Mesenchymal stem cell (in vitro differentiated cells and primary cell): ENCODE data around the gene FAM168A.

Experiments
- DNase-seq: peaks from one replicate; pipeline ENCODE4 v3.0.0-alpha.2; 2013
- H2AFZ ChIP-seq: one replicate; pipeline ENCODE4 v1.6.1; 2013; ENCODE audit warnings: low read depth, mild to moderate bottlenecking, control low read depth, inconsistent platforms, low read length, moderate library complexity
- H2AK5ac ChIP-seq: 2 replicates; pipeline ENCODE4 v1.6.1; 2013; ENCODE audit warnings: low read length, moderate library complexity, mild to moderate bottlenecking, inconsistent platforms; ENCODE audit not compliant: severe bottlenecking
- H2BK120ac ChIP-seq: one replicate; pipeline ENCODE4 v1.6.1; 2013; ENCODE audit warnings: low read depth, mild to moderate bottlenecking, inconsistent platforms, low read length, moderate library complexity
- H2BK12ac ChIP-seq, 2 experiments: one replicate each; pipeline ENCODE4 v1.6.1; 2013; ENCODE audit warnings: inconsistent platforms in 2 of 2, low read length in 2 of 2, mild to moderate bottlenecking in 2 of 2, moderate library complexity in 2 of 2, control low read depth in 1 of 2
- H2BK15ac ChIP-seq: one replicate; pipeline ENCODE4 v1.6.1; 2013; ENCODE audit warnings: mild to moderate bottlenecking, low read depth, inconsistent platforms; ENCODE audit not compliant: poor library complexity, severe bottlenecking
- H2BK5ac ChIP-seq: 2 replicates; pipeline ENCODE4 v1.6.1; 2013; ENCODE audit warnings: low read depth, mild to moderate bottlenecking, low read length, control low read depth, inconsistent platforms; ENCODE audit not compliant: poor library complexity, severe bottlenecking
- H3K14ac ChIP-seq, 2 experiments: one replicate each; pipeline ENCODE4 v1.6.1; 2013; ENCODE audit warnings: inconsistent platforms in 2 of 2, low read length in 2 of 2, control low read depth in 1 of 2, mild to moderate bottlenecking in 1 of 2, moderate library complexity in 1 of 2
- H3K18ac ChIP-seq, 2 experiments: one replicate each; pipeline ENCODE4 v1.6.1; 2013; ENCODE audit warnings: inconsistent platforms in 2 of 2, low read length in 2 of 2, control low read depth in 1 of 2, low read depth in 1 of 2, mild to moderate bottlenecking in 1 of 2
- H3K23ac ChIP-seq, 2 experiments: one replicate each; pipeline ENCODE4 v1.6.1; 2013; ENCODE audit warnings: inconsistent platforms in 2 of 2, low read length in 2 of 2, mild to moderate bottlenecking in 2 of 2, moderate library complexity in 2 of 2, control low read depth in 1 of 2
- H3K27ac ChIP-seq: 2 replicates; pipeline ENCODE4 v1.5.1; 2013; ENCODE audit warnings: mild to moderate bottlenecking, moderate library complexity, low read length, control low read depth, inconsistent platforms; ENCODE audit not compliant: poor library complexity, severe bottlenecking
- H3K27me3 ChIP-seq, 2 experiments: 2 replicates each; pipeline versions ENCODE4 v1.6.1 to v1.7.0; 2013; ENCODE audit warnings: low read length in 2 of 2, mild to moderate bottlenecking in 2 of 2, moderate library complexity in 2 of 2, control low read depth in 1 of 2, inconsistent platforms in 1 of 2; ENCODE audit not compliant: control insufficient read depth in 1 of 2, insufficient read depth in 1 of 2
- H3K36me3 ChIP-seq, 2 experiments: 2 replicates each; pipeline versions ENCODE4 v1.6.1 to v1.7.0; 2013; ENCODE audit warnings: low read length in 2 of 2, control low read depth in 1 of 2, inconsistent platforms in 1 of 2, low read depth in 1 of 2, mild to moderate bottlenecking in 1 of 2; ENCODE audit not compliant: insufficient read depth in 2 of 2, control insufficient read depth in 1 of 2
- H3K4ac ChIP-seq, 2 experiments: one replicate each; pipeline ENCODE4 v1.6.1; 2013; ENCODE audit warnings: inconsistent platforms in 2 of 2, low read length in 2 of 2, mild to moderate bottlenecking in 2 of 2, moderate library complexity in 2 of 2, control low read depth in 1 of 2, low read depth in 1 of 2
- H3K4me1 ChIP-seq: 2 replicates; pipeline ENCODE4 v1.6.1; 2013; ENCODE audit warnings: low read depth, low read length, control low read depth; ENCODE audit not compliant: control insufficient read depth, insufficient read depth
- H3K4me2 ChIP-seq: 2 replicates; pipeline ENCODE4 v1.6.1; 2013; ENCODE audit warnings: low read length, mild to moderate bottlenecking, inconsistent platforms; ENCODE audit not compliant: poor library complexity, severe bottlenecking
- H3K4me3 ChIP-seq, 2 experiments: 2 replicates each; pipeline versions ENCODE4 v1.5.1 to v1.7.0; 2013; ENCODE audit warnings: low read length in 2 of 2, mild to moderate bottlenecking in 2 of 2, control low read depth in 1 of 2, low read depth in 1 of 2; ENCODE audit not compliant: insufficient read depth in 1 of 2
- H3K79me1 ChIP-seq: replicated peaks from 2 replicates; pipeline ENCODE4 v1.6.1; 2013; ENCODE audit warnings: mild to moderate bottlenecking, control low read depth, low read length, inconsistent platforms; ENCODE audit not compliant: poor library complexity, severe bottlenecking
- H3K9ac ChIP-seq: 2 replicates; pipeline ENCODE4 v1.7.0; 2013; ENCODE audit warnings: mild to moderate bottlenecking, low read length, moderate library complexity
- H3K9me3 ChIP-seq: 2 replicates; pipeline ENCODE4 v1.7.0; 2013; ENCODE audit warnings: mild to moderate bottlenecking, low read length; ENCODE audit not compliant: control insufficient read depth
- H4K8ac ChIP-seq: one replicate; pipeline ENCODE4 v1.6.1; 2013; ENCODE audit warnings: inconsistent platforms, mild to moderate bottlenecking, low read length, moderate library complexity
- H4K91ac ChIP-seq: one replicate; pipeline ENCODE4 v1.6.1; 2013; ENCODE audit warnings: mild to moderate bottlenecking, low read length, inconsistent platforms
- WGBS: methylation state at CpG from one replicate; pipeline ENCODE4 v1.1.7; 2013; ENCODE audit warnings: mixed read lengths; 5-methylcytosine and 5-hydroxymethylcytosine counted together

The FAM168A gene

GRCh38 chr11:73396985-73397384 lies 200.9 kb downstream of the FAM168A start:
- H2AK5ac ChIP-seq = no peak overlapping the region
- no peak overlapping the region for H3K9ac ChIP-seq
- H3K14ac ChIP-seq = no peak overlapping the region
- no peak overlapping the region for H3K4me3 ChIP-seq
- H2BK120ac ChIP-seq = no peak overlapping the region
- no peak overlapping the region for H2BK5ac ChIP-seq
- H2BK15ac ChIP-seq = no peak overlapping the region
- H3K27me3 ChIP-seq = no peaks in the 10 kb centered on the region
- no peak overlapping the region for H3K23ac ChIP-seq
- H3K27ac ChIP-seq = no peak overlapping the region
- no peak overlapping the region for H4K91ac ChIP-seq
- no peaks in the 10 kb centered on the region for H3K9me3 ChIP-seq
- H3K4me2 ChIP-seq = no peak overlapping the region
- no peak overlapping the region for H3K4ac ChIP-seq
- no peak overlapping the region for H3K18ac ChIP-seq
- no peak overlapping the region for H4K8ac ChIP-seq
- H2BK12ac ChIP-seq = no peak overlapping the region
- 96% methylated on average over 7 of the region's 7 CpGs for WGBS
- DNase-seq = no peak
- peaks cover 0 to 47% of the 10 kb centered on the region in 2 experiments for H3K36me3 ChIP-seq
- peaks cover 5% of the 10 kb centered on the region for H3K79me1 ChIP-seq
- peaks cover 14% of the 10 kb centered on the region for H3K4me1 ChIP-seq
- no peak overlapping the region for H2AFZ ChIP-seq

GRCh38 chr11:73396251-73396930 lies 201.5 kb downstream of the FAM168A start:
- Histone ChIP-seq H3K14ac (no peak overlapping the region), H3K36me3 (peaks cover 0 to 45% of the 10 kb centered on the region in 2 experiments), H3K4me2 (no peak overlapping the region), H4K8ac (no peak overlapping the region), H3K4ac (no peak overlapping the region), H3K27me3 (no peaks in the 10 kb centered on the region), H3K79me1 (peaks cover 5% of the 10 kb centered on the region), H3K9me3 (no peaks in the 10 kb centered on the region), H3K9ac (peak overlapping the region; percentile 11), H2BK12ac (no peak overlapping the region), H2BK15ac (no peak overlapping the region), H3K4me1 (peaks cover 14% of the 10 kb centered on the region), H3K23ac (no peak overlapping the region), H2AK5ac (no peak overlapping the region), H2AFZ (no peak overlapping the region), H4K91ac (no peak overlapping the region), H2BK120ac (no peak overlapping the region), H3K4me3 (no peak overlapping the region), H3K18ac (no peak overlapping the region), H3K27ac (no peak overlapping the region), H2BK5ac (no peak overlapping the region)
- 93% methylated on average over 5 of the region's 6 CpGs for WGBS
- DNase-seq = no peak

- peaks cover 15% of the 10 kb centered on the region for H3K4me1 ChIP-seq
- H3K27me3 ChIP-seq = no peaks in the 10 kb centered on the region
- no peak overlapping the region for H2AFZ ChIP-seq
- no peaks in the 10 kb centered on the region for H3K9me3 ChIP-seq
- H3K23ac ChIP-seq = no peak overlapping the region
- DNase-seq = no peak
- no peak overlapping the region for H4K91ac ChIP-seq
- no peak overlapping the region for H3K14ac ChIP-seq
- WGBS = 95% methylated on average over 21 of the region's 22 CpGs
- no peak overlapping the region for H2BK15ac ChIP-seq
- no peak overlapping the region for H3K4ac ChIP-seq
- H3K9ac ChIP-seq = peak overlapping the region; percentile 11
- H3K4me3 ChIP-seq = no peak overlapping the region
- H3K4me2 ChIP-seq = no peak overlapping the region
- H3K27ac ChIP-seq = no peak overlapping the region
- H2BK12ac ChIP-seq = no peak overlapping the region
- no peak overlapping the region for H2AK5ac ChIP-seq
- no peak overlapping the region for H4K8ac ChIP-seq
- H2BK5ac ChIP-seq = no peak overlapping the region
- H2BK120ac ChIP-seq = no peak overlapping the region
- no peak overlapping the region for H3K18ac ChIP-seq
- peaks cover 0 to 45% of the 10 kb centered on the region in 2 experiments for H3K36me3 ChIP-seq
- peaks cover 12% of the 10 kb centered on the region for H3K79me1 ChIP-seq
Measured at GRCh38 chr11:73395297-73396208, 202.4 kb downstream of the FAM168A start.
